ENCODE measurements around the gene LSM14B. TPM values are rescaled to one million over a fixed set of nuclear protein-coding genes. Genes with fewer than 3 reads are reported as not detected.
"Not testable (repeated sequence)": the region's sequence is repeated elsewhere in the genome, so short reads cannot be mapped to it uniquely, and the experiment has no call there.

LSM14B gene
- total RNA-seq, 3 donors from 2014 or later = 35.2 to 41.3 (median 40.9) TPM

- DNase-seq = peak; percentile 81
- Mint-ChIP-seq H3K36me3 (ENCODE audit: insufficient read depth) (peaks cover 19% of the 10 kb centered on the region), H3K4me3 (peak within 1 kb of the TSS; percentile 94), H3K9me3 (no peaks in the 10 kb centered on the region), H3K4me1 (ENCODE audit: low read depth) (peaks cover 50% of the 10 kb centered on the region), H3K27me3 (ENCODE audit: low read depth) (no peaks in the 10 kb centered on the region)
- ATAC-seq = peak; percentile 83 to 85
These were observed 21.0 kb downstream of the LSM14B start, which contains the start of the genes PSMA7 and SS18L1 for GRCh38 chr20:62143081-62143956. Gene PSMA7 (minus strand): TSS chr20:62143394. CDS start chr20:62143303, 91 bp downstream. Gene SS18L1 (plus strand): TSS chr20:62143769. CDS start chr20:62143821, 52 bp downstream.

- peaks cover 50% of the 10 kb centered on the region for H3K4me1 Mint-ChIP-seq (ENCODE audit: low read depth)
- H3K9me3 Mint-ChIP-seq = no peaks in the 10 kb centered on the region
- peaks cover 13% of the 10 kb centered on the region for H3K36me3 Mint-ChIP-seq (ENCODE audit: insufficient read depth)
- DNase-seq = peak; percentile 50
- ATAC-seq = peak; percentile 46 to 47
- H3K4me3 Mint-ChIP-seq = peak overlapping the region; percentile 85
- H3K27me3 Mint-ChIP-seq (ENCODE audit: low read depth) = no peaks in the 10 kb centered on the region
These were observed 21.9 kb downstream of the LSM14B start for GRCh38 chr20:62143957-62144825.

GRCh38 chr20:62145688-62146018 lies 23.4 kb downstream of the LSM14B start:
- Mint-ChIP-seq H3K4me1 (ENCODE audit: low read depth) (peaks cover 45% of the 10 kb centered on the region), H3K9me3 (no peaks in the 10 kb centered on the region), H3K36me3 (ENCODE audit: insufficient read depth) (peaks cover 11% of the 10 kb centered on the region), H3K4me3 (peak overlapping the region; percentile 85), H3K27me3 (ENCODE audit: low read depth) (no peaks in the 10 kb centered on the region)
- DNase-seq (no peak), ATAC-seq (no peak)

- no peaks in the 10 kb centered on the region for H3K9me3 Mint-ChIP-seq
- H3K36me3 Mint-ChIP-seq (ENCODE audit: insufficient read depth) = peaks cover 8% of the 10 kb centered on the region
- H3K27me3 Mint-ChIP-seq (ENCODE audit: low read depth) = no peaks in the 10 kb centered on the region
- peaks cover 39% of the 10 kb centered on the region for H3K4me1 Mint-ChIP-seq (ENCODE audit: low read depth)
- no peak for ATAC-seq
- H3K4me3 Mint-ChIP-seq = no peak overlapping the region
- DNase-seq = no peak
These were observed 23.9 kb downstream of the LSM14B start for GRCh38 chr20:62146019-62146755.

GRCh38 chr20:62147125-62147524 lies 24.9 kb downstream of the LSM14B start:
- peaks cover 5% of the 10 kb centered on the region for H3K36me3 Mint-ChIP-seq (ENCODE audit: insufficient read depth)
- ATAC-seq (no peak), DNase-seq (no peak)
- no peaks in the 10 kb centered on the region for H3K9me3 Mint-ChIP-seq
- no peak overlapping the region for H3K4me3 Mint-ChIP-seq
- H3K4me1 Mint-ChIP-seq (ENCODE audit: low read depth) = peaks cover 30% of the 10 kb centered on the region
- no peaks in the 10 kb centered on the region for H3K27me3 Mint-ChIP-seq (ENCODE audit: low read depth)

- H3K36me3 Mint-ChIP-seq (ENCODE audit: insufficient read depth) = peaks cover 6% of the 10 kb centered on the region
- no peaks in the 10 kb centered on the region for H3K9me3 Mint-ChIP-seq
- H3K4me3 Mint-ChIP-seq = no peak overlapping the region
- no peak for ATAC-seq
- no peak for DNase-seq
- peaks cover 30% of the 10 kb centered on the region for H3K4me1 Mint-ChIP-seq (ENCODE audit: low read depth)
- no peaks in the 10 kb centered on the region for H3K27me3 Mint-ChIP-seq (ENCODE audit: low read depth)
These were observed 25.3 kb downstream of the LSM14B start for GRCh38 chr20:62147528-62147927.

GRCh38 chr20:62148383-62148782 lies 26.1 kb downstream of the LSM14B start:
- not testable (repeated sequence) for H3K27me3 Mint-ChIP-seq (ENCODE audit: low read depth); H3K4me3 Mint-ChIP-seq; H3K9me3 Mint-ChIP-seq; DNase-seq; ATAC-seq
- Mint-ChIP-seq H3K36me3 (ENCODE audit: insufficient read depth) (peaks cover 13% of the 10 kb centered on the region), H3K4me1 (ENCODE audit: low read depth) (peaks cover 30% of the 10 kb centered on the region)

- no peaks in the 10 kb centered on the region for H3K27me3 Mint-ChIP-seq (ENCODE audit: low read depth)
- H3K4me3 Mint-ChIP-seq = no peak overlapping the region
- peaks cover 10% of the 10 kb centered on the region for H3K9me3 Mint-ChIP-seq
- H3K36me3 Mint-ChIP-seq (ENCODE audit: insufficient read depth) = peaks cover 17% of the 10 kb centered on the region
- no peak for ATAC-seq
- no peak for DNase-seq
- peaks cover 33% of the 10 kb centered on the region for H3K4me1 Mint-ChIP-seq (ENCODE audit: low read depth)
These were observed 26.6 kb downstream of the LSM14B start for GRCh38 chr20:62148908-62149314.

GRCh38 chr20:62149532-62150309 lies 27.4 kb downstream of the LSM14B start:
- peaks cover 11% of the 10 kb centered on the region for H3K9me3 Mint-ChIP-seq
- no peaks in the 10 kb centered on the region for H3K27me3 Mint-ChIP-seq (ENCODE audit: low read depth)
- no peak overlapping the region for H3K4me3 Mint-ChIP-seq
- DNase-seq (no peak), ATAC-seq (no peak)
- H3K4me1 Mint-ChIP-seq (ENCODE audit: low read depth) = peaks cover 30% of the 10 kb centered on the region
- peaks cover 22% of the 10 kb centered on the region for H3K36me3 Mint-ChIP-seq (ENCODE audit: insufficient read depth)

GRCh38 chr20:62150310-62150575 lies 28.0 kb downstream of the LSM14B start:
- no peak for DNase-seq
- no peak for ATAC-seq
- peaks cover 25% of the 10 kb centered on the region for H3K36me3 Mint-ChIP-seq (ENCODE audit: insufficient read depth)
- no peaks in the 10 kb centered on the region for H3K27me3 Mint-ChIP-seq (ENCODE audit: low read depth)
- H3K4me3 Mint-ChIP-seq = no peak overlapping the region
- peaks cover 11% of the 10 kb centered on the region for H3K9me3 Mint-ChIP-seq
- peaks cover 24% of the 10 kb centered on the region for H3K4me1 Mint-ChIP-seq (ENCODE audit: low read depth)

- Mint-ChIP-seq H3K27me3 (ENCODE audit: low read depth) (no peaks in the 10 kb centered on the region), H3K36me3 (ENCODE audit: insufficient read depth) (peaks cover 32% of the 10 kb centered on the region), H3K4me3 (no peak overlapping the region), H3K9me3 (peaks cover 11% of the 10 kb centered on the region), H3K4me1 (ENCODE audit: low read depth) (peaks cover 18% of the 10 kb centered on the region)
- no peak for ATAC-seq
- no peak for DNase-seq
These were observed 28.9 kb downstream of the LSM14B start for GRCh38 chr20:62151225-62151624.

GRCh38 chr20:62151835-62152364 lies 29.6 kb downstream of the LSM14B start:
- H3K4me1 Mint-ChIP-seq (ENCODE audit: low read depth) = peaks cover 18% of the 10 kb centered on the region
- DNase-seq = no peak
- no peaks in the 10 kb centered on the region for H3K27me3 Mint-ChIP-seq (ENCODE audit: low read depth)
- no peak overlapping the region for H3K4me3 Mint-ChIP-seq
- H3K36me3 Mint-ChIP-seq (ENCODE audit: insufficient read depth) = peaks cover 32% of the 10 kb centered on the region
- H3K9me3 Mint-ChIP-seq = peaks cover 11% of the 10 kb centered on the region
- no peak for ATAC-seq

- Mint-ChIP-seq H3K27me3 (ENCODE audit: low read depth) (no peaks in the 10 kb centered on the region), H3K9me3 (peaks cover 11% of the 10 kb centered on the region), H3K4me1 (ENCODE audit: low read depth) (peaks cover 17% of the 10 kb centered on the region), H3K4me3 (no peak overlapping the region), H3K36me3 (ENCODE audit: insufficient read depth) (peaks cover 34% of the 10 kb centered on the region)
- ATAC-seq (no peak), DNase-seq (no peak)
These were observed 33.4 kb downstream of the LSM14B start for GRCh38 chr20:62155428-62156253.

Data from activated T-cell treated with anti-CD3 and anti-CD28 coated beads, Interleukin-2, amount 50 U/mL, for 4 hours (primary cell).